Astrocyte of the spinal cord (primary cell): ENCODE data around the gene SHF.
"Not testable (repeated sequence)": the region's sequence is repeated elsewhere in the genome, so short reads cannot be mapped to it uniquely, and the experiment has no call there.

ENCODE experiments used
- DNase-seq: peaks from one replicate; pipeline ENCODE4 v3.0.0; 2011; ENCODE audit warnings: low read depth, low spot score
- H3K4me3 ChIP-seq: 2 replicates; pipeline ENCODE4 v1.5.1; 2011; ENCODE audit warnings: low read depth, mild to moderate bottlenecking, low read length, moderate library complexity
- CTCF ChIP-seq: IDR thresholded peaks from 2 replicates; pipeline ENCODE4 v1.5.1; 2012; ENCODE audit warnings: low read depth, mild to moderate bottlenecking, low read length, inconsistent platforms
- in situ Hi-C: cut with HindIII; loops from 2 replicates; pipeline ENCODE4 v1.10.0; 2017; ENCODE audit warnings: low sequenced_read_pairs

Gene SHF, protein sequence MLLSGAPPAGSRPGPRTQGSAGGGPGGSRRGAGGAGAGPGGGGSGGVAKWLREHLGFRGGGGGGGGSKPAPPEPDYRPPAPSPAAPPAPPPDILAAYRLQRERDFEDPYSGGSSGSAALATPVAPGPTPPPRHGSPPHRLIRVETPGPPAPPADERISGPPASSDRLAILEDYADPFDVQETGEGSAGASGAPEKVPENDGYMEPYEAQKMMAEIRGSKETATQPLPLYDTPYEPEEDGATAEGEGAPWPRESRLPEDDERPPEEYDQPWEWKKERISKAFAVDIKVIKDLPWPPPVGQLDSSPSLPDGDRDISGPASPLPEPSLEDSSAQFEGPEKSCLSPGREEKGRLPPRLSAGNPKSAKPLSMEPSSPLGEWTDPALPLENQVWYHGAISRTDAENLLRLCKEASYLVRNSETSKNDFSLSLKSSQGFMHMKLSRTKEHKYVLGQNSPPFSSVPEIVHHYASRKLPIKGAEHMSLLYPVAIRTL

DNA sequence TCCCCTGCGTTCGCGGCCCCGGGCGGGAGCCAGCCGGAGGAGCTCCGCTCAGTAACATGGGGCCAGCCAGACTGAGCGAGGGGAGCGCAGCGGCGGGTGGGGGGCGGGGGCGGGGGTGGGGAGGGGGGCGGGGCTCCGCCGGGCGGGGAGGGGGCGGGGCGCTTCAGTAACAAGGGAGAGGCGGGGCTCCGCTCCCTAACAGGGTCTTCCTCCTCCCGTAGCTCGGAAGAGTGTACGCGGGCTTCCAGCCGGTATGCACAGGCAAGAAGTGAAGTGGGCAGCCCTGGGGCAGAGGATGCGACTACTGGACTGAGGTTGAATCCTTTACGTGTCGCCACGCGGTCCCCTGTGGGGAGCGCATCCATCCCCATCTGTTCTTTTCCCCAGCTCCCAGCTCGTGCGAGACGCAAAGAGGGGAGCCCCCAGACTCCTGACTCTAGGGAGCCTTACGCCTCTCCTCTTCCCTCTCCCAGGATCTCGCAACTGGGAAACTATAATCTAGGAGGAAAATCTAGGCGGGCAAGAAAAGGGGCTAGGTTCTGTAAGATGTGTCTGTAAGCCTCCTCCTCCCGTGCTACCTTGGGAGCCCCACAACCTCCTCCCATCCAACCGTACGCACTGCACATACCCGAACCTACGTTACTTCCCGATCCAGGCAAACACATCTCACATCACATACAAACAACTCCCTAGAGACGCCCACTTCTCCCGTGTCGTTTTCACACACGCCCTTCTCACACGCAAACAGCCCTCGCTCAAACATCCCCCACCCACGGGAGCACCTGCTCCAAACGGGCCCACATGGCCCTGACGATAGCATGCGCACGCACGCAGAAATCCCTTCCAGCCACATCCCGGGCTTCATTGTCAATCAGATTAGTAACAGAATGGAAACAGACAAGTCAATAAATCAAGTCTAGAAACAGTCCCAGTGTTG, at the start of gene SHF:
SHF (minus strand) TSS at position 73 of the 937 bp plus-strand sequence; CDS start at position 58, 15 bp downstream.
- no peak for TF ChIP-seq CTCF
- DNase-seq: peak; percentile 28
- in situ Hi-C loops: no loop called here
- H3K4me3 ChIP-seq: peak within 1 kb of the TSS; percentile 60

DNA sequence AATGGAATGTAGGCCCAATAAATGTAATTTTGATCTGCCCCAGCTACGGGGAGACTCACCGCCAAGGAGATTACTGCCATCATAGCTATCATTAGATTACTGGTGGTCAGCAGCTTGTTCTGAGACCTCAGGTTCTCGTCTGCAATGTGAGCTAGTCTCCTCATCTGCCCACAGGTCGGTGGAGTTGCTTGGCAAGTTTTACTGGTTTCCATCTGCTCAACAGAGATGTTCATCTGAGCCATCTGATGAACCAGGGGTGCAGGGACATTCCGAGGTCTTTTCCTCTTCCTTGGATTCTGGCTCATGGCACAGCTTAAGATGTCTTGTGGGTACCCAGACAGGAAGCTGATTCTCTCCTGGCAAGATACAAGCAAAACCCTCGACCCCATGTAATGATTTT, 49.0 kb upstream of the SHF start:
- H3K4me3 ChIP-seq, DNase-seq, in situ Hi-C loops: not testable (repeated sequence)

- TF ChIP-seq CTCF: no peak
- H3K4me3 ChIP-seq: no peak overlapping the region
- in situ Hi-C loops: no loop called here
- DNase-seq: no peak
Measured at GRCh38 chr15:45234562-45235235, 46.9 kb upstream of the SHF start.

- DNase-seq: no peak
- in situ Hi-C loops: no loop called here
- TF ChIP-seq CTCF: no peak
- no peak overlapping the region for H3K4me3 ChIP-seq
Measured at GRCh38 chr15:45231864-45232562, 44.2 kb upstream of the SHF start.

- H3K4me3 ChIP-seq: no peak overlapping the region
- in situ Hi-C loops: no loop called here
Measured at GRCh38 chr15:45231132-45231531, 43.4 kb upstream of the SHF start.

More at GRCh38 chr15:45231132-45231531, 43.4 kb upstream of the SHF start:
- TF ChIP-seq CTCF: no peak
- DNase-seq: no peak
